Heart left ventricle (tissue), 16 donors: Measurements from ENCODE around the gene MNAT1. TPM values are rescaled to one million over a fixed set of nuclear protein-coding genes. Genes with fewer than 3 reads are reported as not detected.
A peak's percentile ranks its signal among the peaks of the same experiment; 100 is the strongest.

ENCODE experiments used
- ATAC-seq, 4 donors: fragments of 200-7000 bp; cut with Tn5 transposase; one replicate each; pipeline ENCODE4 v1.9.1; 2020 to 2022; ENCODE audit warnings: moderate library complexity in 4 of 4, mild to moderate bottlenecking in 3 of 4, moderate number of reproducible peaks in 1 of 4
- DNase-seq, 5 donors: peaks; one replicate each; pipeline ENCODE4 v3.0.0-alpha.2; 2020
- H3K27ac ChIP-seq, 12 donors: fragments of 200-600 bp; sonication (generic) in 4 of 12; one replicate each; pipeline versions ENCODE4 v1.5.0 to v1.8.0; 2016 to 2022; ENCODE audit warnings: mild to moderate bottlenecking in 2 of 12
- H3K27me3 ChIP-seq, 9 donors: fragments of 200-600 bp; sonication (generic) in 2 of 9; one replicate each; pipeline versions ENCODE4 v1.5.1 to v1.8.0; 2016 to 2022; ENCODE audit warnings: mild to moderate bottlenecking in 3 of 9
- H3K36me3 ChIP-seq, 9 donors: fragments of 200-600 bp; sonication (generic) in 2 of 9; one replicate each; pipeline versions ENCODE4 v1.5.0 to v1.8.0; 2018 to 2022; ENCODE audit warnings: mild to moderate bottlenecking in 2 of 9
- H3K4me1 ChIP-seq, 12 donors: fragments of 200-600 bp; sonication (generic) in 4 of 12; one replicate each; pipeline versions ENCODE4 v1.5.0 to v1.8.0; 2016 to 2022; ENCODE audit warnings: mild to moderate bottlenecking in 3 of 12
- H3K4me3 ChIP-seq, 12 donors: fragments of 200-600 bp; sonication (generic) in 4 of 12; one replicate each; pipeline versions ENCODE4 v1.5.0 to v1.8.0; 2017 to 2022; ENCODE audit warnings: mild to moderate bottlenecking in 9 of 12, moderate library complexity in 4 of 12
- H3K9me3 ChIP-seq, 12 donors: fragments of 200-600 bp; sonication (generic) in 4 of 12; one replicate each; pipeline versions ENCODE4 v1.5.0 to v1.8.0; 2016 to 2022; ENCODE audit warnings: mild to moderate bottlenecking in 1 of 12
- CTCF ChIP-seq, 12 donors: fragments of 200-600 bp; sonication (generic) in 4 of 12; IDR thresholded peaks; one replicate each; pipeline versions ENCODE4 v1.5.0 to v1.8.0; 2018 to 2022; ENCODE audit warnings: antibody characterized with exemption in 12 of 12, mild to moderate bottlenecking in 5 of 12
- POLR2A ChIP-seq, 2 donors: fragments of 450-650 bp; IDR thresholded peaks; one replicate each; pipeline ENCODE4 v1.6.1; 2017; ENCODE audit warnings: antibody characterized with exemption in 2 of 2, mild to moderate bottlenecking in 2 of 2, moderate library complexity in 2 of 2
- WGBS, 4 donors: extraction: QIAGEN DNeasy Blood & Tissue Kit in 2 of 4; methylation state at CpG; one replicate each; pipeline versions ENCODE4 v1.1.5 to v1.1.7; 2013 to 2018; 5-methylcytosine and 5-hydroxymethylcytosine counted together
- intact Hi-C, 10 donors: fragments of 100-400 bp; cut with DNase I; formaldehyde crosslinking; loops; one replicate each; pipeline versions ENCODE4 v1.11.1 to v1.14.2; 2022
- long read RNA-seq, 3 donors: library from polyadenylated mRNA; unstranded; transcript quantifications; one replicate each; pipeline ENCODE4 v2.0.0, GENCODE V29; 2020 to 2021
- polyA plus RNA-seq, 2 donors: library from polyadenylated mRNA; stranded (reverse); fragments of 200-250 nt; gene quantifications; one replicate each; pipeline ENCODE4 v1.2.3, GENCODE V29; 2013
- total RNA-seq, 9 donors: library from RNA; depleted of rRNA in 2 of 9; stranded (reverse); fragments of >200 nt in 2 of 9; fragmentation: NEBNext Ultra II Directional in 3 of 9; extraction: Animal tissue kit (Norgen Biotek cat#: 25700) in 3 of 9; gene quantifications; one replicate each; pipeline versions ENCODE4 v1.1.0 to v1.2.4, GENCODE V29; 2016 to 2023
- donor health status: ischemic (EF 13 %, LVEDD 7.1; RV severe dilation, severe dysfunction).
- donor health status: healthy with polysubstance abuse.
- donor health status: DM: no; HTN: yes; CAD: no.
- donor health status: DM: no; HTN: no; CAD: no.
- donor health status: ischemic (EF 25% LVEDD 6.9; RV normal size, moderate dysfunction).
- donor health status: ischemic (EF 25% LVEDD 5.7; RV mildly dilated, moderate dysfunction).
- donor health status: healthy.
- donor health status: DM: yes; HTN: yes; CAD: no.
- donor health status: ischemic (EF 35%, LVEDD 5.7; RV mildly dilated, moderate dysfunction).
- donor health status: nonischemic (EF 11% LVEDD 7.7; RV severe dilation, severe dysfunction).
- donor health status: DM: yes; HTN: yes; CAD: no.
- donor health status: PGD.
- donor health status: ischemic (EF 29% LVEDD 5.4; RV normal size, mild dysfunction).
- donor health status: nonischemic (EF 23%, LVEDD 6.1; RV moderate dilation, normal function).

Gene MNAT1
- total RNA-seq = 10 to 100 TPM; 21.4 to 32.6 (median 27.0) TPM
- polyA plus RNA-seq = 10 to 100 TPM; 18.9 to 24.3 TPM
- long read RNA-seq, donor 1, transcript MNAT1-201 (8 exons, 2,635 nt) = major isoform, 15 of 23 reads
- long read RNA-seq, donor 1, partial matches to known transcripts = 4 of 23 reads
- long read RNA-seq, donor 1, other reads (novel, unspliced or antisense) = 3 of 23 reads
- long read RNA-seq, donor 2, transcript MNAT1-201 (8 exons, 2,635 nt) = major isoform, 33 of 37 reads
- long read RNA-seq, donor 2, partial matches to known transcripts = 2 of 37 reads
- long read RNA-seq, donor 2, other reads (novel, unspliced or antisense) = 1 of 37 reads
- long read RNA-seq, donor 3, transcript MNAT1-201 (8 exons, 2,635 nt) = major isoform, 6 of 6 reads
- long read RNA-seq, donor 3, partial matches to known transcripts = 0 of 6 reads
- long read RNA-seq, donor 3, other reads (novel, unspliced or antisense) = 0 of 6 reads

- Histone ChIP-seq H3K9me3 (no peaks in the 10 kb centered on the region), H3K4me1 (peaks cover 0 to 34% (median 19%) of the 10 kb centered on the region in 12 donors), H3K27me3 (peaks cover 0 to 12% (median 0%) of the 10 kb centered on the region in 9 donors), H3K4me3 (peak within 1 kb of the TSS; percentile 49 to 92 (median 78)), H3K27ac (peak within 1 kb of the TSS in 11 of 12 donors; percentile 50 to 83 (median 68)), H3K36me3 (no peaks in the 10 kb centered on the region)
- TF ChIP-seq POLR2A (IDR thresholded peaks at IDR 0.05) = peak in 1 of 2 donors; percentile 49
- peak in 2 of 12 donors; percentile 8 to 22 for TF ChIP-seq CTCF (IDR thresholded peaks at IDR 0.05)
- DNase-seq (peak; percentile 71 to 87 (median 74)), ATAC-seq (peak; percentile 91 to 97 (median 96))
- intact Hi-C loops = loop anchor here in 3 of 10 donors (5.0 to 10.0 kb wide), 2 partner anchors 248 to 390 kb away; partner anchors contain the start of genes SLC38A6 (in 3 of the 3) and TRMT5 (in 3 of the 3)
- 2 to 3% (median 3%) methylated on average over 32 to 33 of the region's 33 CpGs for WGBS, 4 donors
Measured at GRCh38 chr14:60734465-60735242, at the start of gene MNAT1. Gene MNAT1, plus strand, starts transcription at chr14:60734761. Its CDS starts 102 bp downstream, at chr14:60734863.

GRCh38 chr14:60686865-60687264, 47.7 kb upstream of the MNAT1 start:
- Histone ChIP-seq H3K27me3 (peaks cover 0 to 2% (median 0%) of the 10 kb centered on the region in 9 donors), H3K27ac (no peak overlapping the region), H3K4me3 (no peak overlapping the region), H3K9me3 (peaks cover 0 to 10% (median 0%) of the 10 kb centered on the region in 12 donors), H3K36me3 (no peaks in the 10 kb centered on the region), H3K4me1 (no peaks in the 10 kb centered on the region)
- DNase-seq (no peak), ATAC-seq (no peak)
- intact Hi-C loops = no loop called here
- TF ChIP-seq CTCF (IDR thresholded peaks at IDR 0.05) = no peak
- no peak for TF ChIP-seq POLR2A (IDR thresholded peaks at IDR 0.05)

GRCh38 chr14:60691383-60692113, 43.0 kb upstream of the MNAT1 start:
- TF ChIP-seq CTCF (IDR thresholded peaks at IDR 0.05) (no peak), POLR2A (IDR thresholded peaks at IDR 0.05) (no peak)
- no peak for ATAC-seq
- intact Hi-C loops = no loop called here
- H3K4me3 ChIP-seq = no peak overlapping the region
- no peaks in the 10 kb centered on the region for H3K4me1 ChIP-seq
- no peak overlapping the region for H3K27ac ChIP-seq
- DNase-seq = no peak
- H3K9me3 ChIP-seq = peaks cover 0 to under 1% (median 0%) of the 10 kb centered on the region in 12 donors
- no peaks in the 10 kb centered on the region for H3K27me3 ChIP-seq
- no peaks in the 10 kb centered on the region for H3K36me3 ChIP-seq
- 78 to 86% (median 83%) methylated on average over 3 of the region's 3 CpGs for WGBS, 4 donors
